SIG-M5 treated with dmso at 0.1 percent for 504 hours (cell line): Measurements from ENCODE around the gene BICC1.

Source experiments
- DNase-seq: peaks from one replicate; lab custom pipeline; 2025; ENCODE audit not compliant: unreplicated experiment; lab: John Stamatoyannopoulos, UW

Gene BICC1

DNA sequence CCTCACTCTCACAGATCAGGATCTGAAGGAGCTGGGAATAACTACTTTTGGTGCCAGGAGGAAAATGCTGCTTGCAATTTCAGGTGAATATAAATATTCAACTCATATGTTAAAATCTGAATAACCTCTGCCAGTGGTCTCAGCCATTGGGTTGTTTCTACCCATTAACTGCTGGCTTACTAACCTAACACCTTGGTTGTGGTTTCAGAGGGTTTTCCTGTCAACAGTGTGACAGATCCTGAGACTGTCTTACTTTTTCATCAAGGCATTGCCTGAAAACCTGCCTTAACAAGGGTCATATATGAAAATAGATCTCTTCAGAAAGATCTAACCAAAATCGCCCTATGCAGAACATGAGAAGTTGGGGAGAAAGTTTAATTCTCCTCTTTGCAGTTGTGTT, 307.7 kb downstream of the BICC1 start:
- no peak for DNase-seq

DNA sequence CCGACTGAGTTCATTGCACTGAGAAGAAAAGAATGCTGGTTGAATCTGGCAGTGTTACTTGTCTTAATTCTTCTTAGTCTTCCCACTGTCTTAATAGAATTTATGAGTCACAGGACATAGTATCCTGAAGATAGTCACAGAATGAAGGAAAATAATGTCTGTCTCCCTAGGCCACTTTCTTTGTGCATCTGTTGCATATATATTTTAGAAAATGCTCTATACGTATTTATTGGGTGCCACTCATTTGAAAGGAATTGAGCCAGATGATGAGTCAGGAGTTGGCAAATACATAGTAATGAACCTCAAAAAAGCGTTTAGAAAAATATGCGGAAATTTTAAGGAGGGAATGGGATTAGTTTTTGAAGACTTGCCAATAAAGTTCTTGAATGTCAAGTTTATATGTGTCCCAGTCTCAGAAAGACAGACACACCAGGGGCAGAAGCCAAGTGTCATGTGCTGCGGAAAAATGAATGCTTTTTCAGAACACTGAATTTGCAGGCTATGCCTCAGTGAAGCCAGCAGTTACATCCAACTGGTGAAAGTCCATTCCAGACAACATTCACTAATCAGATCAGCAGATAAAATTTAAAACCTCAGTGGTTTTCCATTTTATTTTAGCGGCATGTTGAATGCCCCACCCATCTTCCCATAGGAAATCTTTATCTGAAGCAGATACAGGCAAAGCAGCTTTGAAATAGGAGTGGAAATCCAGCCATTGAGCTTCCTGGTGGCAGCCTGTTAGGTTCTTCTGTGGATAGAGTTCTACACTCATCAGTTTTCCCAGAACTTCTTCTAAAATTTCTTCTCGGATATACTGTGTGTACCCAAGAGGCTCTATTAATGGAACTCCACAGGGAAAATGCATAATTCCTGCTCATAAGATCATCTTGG, 308.4 kb downstream of the BICC1 start:
- no peak for DNase-seq

DNA sequence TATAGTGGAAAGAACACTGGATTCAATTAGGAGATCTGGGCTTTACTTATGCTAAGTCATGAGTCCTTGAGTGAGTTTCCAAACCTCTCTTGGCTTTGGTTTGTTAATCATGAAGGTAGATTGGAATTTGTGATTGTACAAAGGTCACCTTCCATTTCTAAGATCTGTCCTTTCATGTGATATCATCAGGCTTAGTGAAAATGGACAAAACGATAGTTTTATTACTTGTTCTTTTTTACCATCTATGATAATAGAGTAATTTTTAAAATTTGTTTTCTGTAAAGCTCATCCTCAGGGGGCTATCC, 309.0 kb downstream of the BICC1 start:
- DNase-seq = no peak

DNA sequence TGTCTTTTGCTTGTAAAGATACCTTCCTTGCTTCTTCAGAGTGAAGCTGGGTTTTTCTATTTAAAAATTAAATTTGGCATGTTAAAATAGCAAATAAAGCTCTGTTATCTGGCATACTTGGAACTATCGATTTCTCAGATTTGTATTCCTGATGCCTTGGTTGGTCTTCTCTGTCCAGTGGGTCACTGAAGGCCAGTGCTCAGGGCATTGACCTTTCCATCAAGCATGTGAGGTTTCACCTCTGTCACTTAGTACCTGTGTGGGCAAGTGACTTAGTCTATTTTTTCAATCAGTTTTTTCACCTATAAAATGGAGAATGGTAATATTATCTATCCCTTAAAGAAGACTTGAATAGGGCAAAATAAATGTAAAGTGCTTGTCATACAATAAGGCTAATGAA, 311.3 kb downstream of the BICC1 start:
- DNase-seq = no peak

DNA sequence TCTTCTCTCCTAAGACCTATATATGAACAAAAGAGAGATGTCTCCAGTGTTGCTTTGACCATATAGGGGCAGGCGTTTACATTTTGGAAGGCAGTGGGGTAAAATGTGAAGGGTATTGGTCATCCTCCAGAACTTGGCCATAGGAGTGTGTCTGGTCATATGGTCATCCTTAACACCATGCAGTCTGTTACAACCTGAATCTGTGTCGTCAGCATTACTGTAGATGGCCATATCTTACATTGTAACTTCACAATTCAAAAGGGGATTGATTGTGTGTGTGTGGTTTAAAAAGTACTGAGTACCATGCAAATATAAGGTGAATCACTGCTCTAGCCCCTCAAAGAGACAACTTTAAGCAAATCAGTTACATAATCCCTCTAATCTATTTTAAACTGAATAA, 311.7 kb downstream of the BICC1 start:
- DNase-seq = no peak

DNA sequence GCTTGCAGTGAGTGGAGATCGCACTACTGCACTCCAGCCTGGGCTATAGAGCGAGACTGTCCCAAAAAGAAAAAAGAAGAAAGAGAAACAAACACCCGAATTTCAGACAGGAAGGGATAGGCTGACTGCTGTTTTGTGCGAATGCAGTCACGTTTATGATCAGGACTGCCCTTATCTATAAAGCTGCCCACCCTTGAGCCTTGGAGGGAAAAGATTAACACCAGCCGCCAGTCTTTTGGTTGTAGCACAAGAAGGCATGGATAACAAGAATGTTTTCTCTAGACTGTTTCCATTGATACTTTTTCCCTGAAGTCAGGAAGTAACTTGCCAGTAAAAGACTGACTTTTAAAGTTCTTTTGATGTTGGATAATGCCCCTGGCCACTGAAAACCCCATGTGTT, 314.0 kb downstream of the BICC1 start:
- DNase-seq = no peak

DNA sequence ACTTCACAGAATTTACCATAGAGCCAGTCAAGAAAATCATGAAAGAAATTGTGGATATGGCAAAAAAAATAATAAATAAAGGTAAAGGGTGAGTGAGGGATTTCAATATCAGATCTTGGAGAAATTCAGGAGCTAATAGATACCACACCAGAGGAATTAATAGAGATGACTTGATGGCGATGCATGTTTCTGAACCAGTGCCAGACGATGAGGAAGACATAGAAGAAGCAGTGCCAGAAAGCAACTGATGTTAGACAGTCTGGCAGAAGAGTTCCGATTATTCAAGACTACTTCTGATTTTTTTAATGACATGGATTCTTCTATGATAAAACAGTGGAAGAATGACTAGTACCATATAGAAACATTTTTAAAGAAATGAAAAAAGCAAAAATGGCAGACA, 314.7 kb downstream of the BICC1 start:
- DNase-seq = no peak

DNA sequence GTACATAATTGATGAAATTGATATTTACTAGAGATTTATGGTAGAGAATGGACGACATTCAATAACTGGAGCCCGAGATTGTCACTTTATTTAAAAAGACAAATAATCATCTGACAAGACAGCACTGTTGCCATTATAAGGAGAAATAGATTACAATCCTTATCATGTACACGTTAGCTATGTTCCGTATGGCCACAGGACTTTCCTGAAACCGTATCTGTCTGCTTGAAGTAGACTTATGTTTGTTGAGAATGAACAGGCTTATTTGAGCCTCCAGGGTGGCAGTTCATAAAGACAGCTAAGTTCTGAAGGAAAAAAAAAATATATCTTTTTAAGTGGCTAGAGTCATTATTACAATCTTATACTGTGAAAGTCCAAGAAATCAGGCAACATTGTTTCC, 317.2 kb downstream of the BICC1 start:
- no peak for DNase-seq

DNA sequence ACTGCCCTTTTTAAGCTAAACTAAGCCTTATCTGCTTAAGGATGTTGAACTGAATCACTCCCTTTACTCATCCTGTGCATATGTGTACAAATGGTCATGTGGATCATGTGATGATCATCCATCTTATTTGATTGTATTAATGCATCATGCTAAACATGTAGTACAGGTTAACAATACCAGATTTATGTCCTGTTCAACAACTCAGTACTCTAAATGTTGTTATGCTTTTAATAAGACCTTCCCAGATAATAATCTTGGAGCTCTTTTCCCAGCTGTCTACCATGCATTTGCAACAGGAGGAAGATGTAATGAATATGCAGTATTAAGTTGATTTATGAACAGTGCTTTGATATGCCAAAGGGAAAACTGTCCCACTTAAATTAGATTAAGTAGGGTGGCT, 318.0 kb downstream of the BICC1 start:
- no peak for DNase-seq

DNA sequence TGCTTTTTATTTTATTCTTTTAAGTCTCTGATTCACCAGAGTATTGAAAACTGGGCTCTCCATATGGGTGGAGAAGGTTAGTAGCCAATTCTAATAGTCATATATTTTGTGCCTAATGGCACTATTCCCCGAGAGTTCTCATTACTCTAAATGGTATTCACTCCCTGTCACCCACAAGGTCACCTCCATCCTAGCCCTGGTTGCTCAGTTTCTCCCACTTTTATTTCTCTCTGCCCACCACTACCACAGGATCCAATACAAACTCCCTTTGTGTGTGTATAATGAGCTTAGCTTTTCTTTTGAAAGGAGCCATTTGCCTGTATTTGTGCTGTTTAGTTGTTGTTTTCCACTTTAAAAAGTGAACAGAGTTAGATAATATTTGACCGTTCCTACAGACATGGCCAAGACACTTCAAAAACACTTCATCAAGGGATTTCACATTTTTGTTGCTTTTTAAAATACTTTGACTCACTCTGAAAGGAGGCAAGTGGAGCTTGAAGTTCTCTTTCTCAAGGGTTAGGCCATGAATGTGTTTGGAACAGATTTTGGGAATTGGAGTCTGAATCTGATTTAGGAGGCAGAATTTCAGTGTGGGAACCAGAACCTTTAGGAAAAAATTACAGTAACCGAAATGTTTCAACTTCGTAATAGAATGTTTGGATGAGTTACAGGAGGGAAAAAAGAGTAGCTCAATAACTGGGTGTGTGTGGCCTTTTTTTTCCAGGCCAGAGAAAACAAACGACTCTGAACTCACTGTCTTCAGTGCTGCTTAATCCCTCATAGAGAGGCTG, 321.3 kb downstream of the BICC1 start:
- DNase-seq = no peak

DNA sequence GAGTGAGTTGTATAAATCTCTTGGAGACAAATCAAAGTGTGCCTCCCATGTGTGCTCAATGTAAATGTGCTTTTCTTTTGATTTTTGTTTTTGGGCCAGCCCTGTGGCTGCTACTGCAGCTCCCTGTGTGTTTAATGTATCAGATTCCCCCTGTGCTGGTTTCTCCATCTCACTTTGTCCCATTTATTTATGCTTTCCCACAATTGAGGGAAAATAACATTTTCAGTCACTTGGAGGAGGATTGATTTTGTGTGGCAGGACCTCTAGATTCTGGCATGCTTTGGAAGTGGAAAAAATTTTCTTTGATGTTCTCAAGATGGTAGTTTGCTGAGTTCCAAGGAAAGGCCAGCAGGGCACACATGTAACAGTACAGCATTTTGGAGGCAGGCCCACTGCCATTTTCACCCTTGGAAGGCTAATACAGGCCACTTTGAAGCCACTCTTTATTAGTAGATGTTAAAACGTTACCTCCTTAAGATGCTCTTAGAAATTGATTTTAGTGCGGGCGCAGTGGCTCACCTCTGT, 323.6 kb downstream of the BICC1 start:
- DNase-seq = no peak

DNA sequence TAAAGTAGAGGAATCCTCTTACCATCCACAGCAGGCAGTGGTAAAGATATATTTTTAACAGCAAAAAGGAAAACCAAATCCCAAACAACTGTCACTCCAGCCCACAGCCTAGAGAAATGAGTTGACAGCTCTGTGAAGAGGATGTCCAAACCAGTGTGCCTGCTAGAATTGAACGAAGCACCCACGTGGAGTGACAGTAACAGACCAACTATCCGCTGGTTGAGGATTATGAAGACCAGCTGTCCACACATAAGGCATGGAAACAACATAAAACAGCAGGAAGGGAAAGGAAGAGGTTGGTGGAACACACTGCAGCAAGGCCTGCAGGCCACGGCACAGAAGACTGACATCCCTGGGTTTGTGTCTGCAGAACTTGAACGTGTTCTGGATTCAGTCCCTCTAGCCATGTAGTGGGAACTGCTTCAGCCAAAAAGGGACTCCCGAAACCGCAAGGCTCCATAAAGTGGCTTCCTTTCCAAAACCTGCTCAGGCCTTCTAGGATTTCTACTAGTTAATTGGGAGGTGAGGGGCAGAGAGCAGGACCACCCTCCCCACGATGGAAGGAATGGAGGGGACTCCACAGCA, 324.4 kb downstream of the BICC1 start:
- no peak for DNase-seq

DNA sequence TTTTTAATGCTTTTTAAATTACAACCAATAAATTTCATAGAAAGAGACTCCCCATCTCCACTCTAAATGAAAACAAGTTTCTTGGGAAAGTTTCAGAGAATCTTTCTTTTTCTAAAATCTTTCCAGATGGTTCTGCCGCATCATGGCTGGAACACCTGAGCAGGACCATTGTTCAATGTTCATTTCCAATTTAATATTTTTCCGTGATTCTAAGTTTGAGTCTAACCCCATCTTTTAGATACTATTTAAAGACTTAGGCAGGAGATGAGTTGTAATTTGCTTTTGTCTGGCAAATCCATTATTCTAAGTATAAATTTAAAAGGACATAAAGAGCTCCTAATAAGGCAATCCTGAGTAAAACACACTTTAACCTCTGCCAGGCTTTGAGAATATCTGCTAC, 325.2 kb downstream of the BICC1 start:
- no peak for DNase-seq

DNA sequence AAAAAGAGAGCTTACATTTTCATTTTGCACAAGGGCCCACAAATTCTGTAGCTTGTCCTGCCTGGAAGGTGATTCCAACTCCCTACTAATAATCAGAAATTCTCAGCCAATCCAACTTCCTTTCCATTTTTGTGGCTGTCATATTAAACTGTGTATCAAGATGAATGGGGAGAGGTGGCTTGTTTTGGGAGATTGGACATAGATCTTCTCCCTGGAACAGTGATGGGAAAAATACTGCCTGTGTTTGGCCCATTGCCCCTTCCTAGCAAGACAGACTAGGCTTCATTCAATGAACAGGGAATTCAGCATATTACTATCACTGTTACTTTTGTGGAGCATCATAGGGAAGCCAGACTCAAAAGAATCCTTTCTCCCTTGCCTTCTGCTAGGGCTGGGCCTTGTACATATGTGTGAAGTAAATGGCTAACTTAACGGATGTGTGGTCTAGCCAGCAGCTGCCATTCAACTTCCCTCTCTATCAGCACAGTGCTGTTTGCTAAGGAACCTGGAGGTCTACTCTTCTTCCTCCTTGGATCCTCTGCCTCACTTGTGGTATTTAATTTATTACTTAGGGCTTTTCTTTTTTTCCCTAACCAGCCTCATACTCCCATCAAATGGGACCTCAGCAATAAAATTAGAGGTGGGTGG, 326.0 kb downstream of the BICC1 start:
- no peak for DNase-seq

DNA sequence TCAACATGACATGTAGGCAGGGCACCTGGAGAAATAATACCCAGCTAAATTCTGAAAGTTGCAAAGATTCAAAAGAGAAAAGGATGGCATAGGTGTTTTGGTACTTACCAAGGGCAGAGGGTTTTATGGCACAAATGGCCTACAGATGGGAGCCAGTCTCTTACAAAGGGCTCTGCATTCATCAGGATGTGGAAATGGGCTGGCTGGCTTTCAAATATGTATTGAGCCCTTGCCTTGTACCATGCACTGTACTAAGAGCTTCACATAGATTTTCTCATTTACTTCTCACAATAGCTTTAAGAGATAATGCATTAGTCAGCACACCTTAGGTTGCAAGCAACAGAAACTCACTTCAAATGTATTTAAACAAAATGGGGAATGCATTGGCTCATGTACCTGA, 327.1 kb downstream of the BICC1 start:
- no peak for DNase-seq

DNA sequence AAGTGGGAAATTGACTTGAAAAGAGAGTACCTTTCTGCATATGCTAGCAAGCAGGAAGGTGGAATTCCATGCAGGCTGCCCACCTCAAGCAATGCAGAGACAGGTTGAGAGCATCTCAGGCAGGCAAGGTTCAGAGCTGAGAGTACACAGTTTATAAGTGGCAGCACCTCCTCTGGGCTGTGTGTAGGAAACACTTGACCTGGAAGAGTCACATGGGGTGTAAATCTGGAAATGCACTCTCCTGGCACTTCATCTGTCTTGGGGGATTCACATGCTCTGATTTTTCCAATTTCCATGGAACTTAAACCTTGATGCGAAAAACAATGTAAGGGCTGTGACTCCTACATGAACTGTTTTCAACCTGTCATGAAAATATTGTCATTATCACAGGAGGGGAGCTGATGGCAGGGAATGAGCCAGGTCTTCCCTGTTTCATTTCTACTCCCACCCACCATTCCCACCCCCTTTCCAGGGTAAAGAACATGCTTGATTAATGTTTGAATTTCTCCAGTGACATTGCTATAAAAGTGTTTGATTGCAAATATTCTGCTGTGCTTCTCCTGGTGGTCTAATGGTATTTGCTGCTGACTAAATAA, 328.3 kb downstream of the BICC1 start:
- no peak for DNase-seq

DNA sequence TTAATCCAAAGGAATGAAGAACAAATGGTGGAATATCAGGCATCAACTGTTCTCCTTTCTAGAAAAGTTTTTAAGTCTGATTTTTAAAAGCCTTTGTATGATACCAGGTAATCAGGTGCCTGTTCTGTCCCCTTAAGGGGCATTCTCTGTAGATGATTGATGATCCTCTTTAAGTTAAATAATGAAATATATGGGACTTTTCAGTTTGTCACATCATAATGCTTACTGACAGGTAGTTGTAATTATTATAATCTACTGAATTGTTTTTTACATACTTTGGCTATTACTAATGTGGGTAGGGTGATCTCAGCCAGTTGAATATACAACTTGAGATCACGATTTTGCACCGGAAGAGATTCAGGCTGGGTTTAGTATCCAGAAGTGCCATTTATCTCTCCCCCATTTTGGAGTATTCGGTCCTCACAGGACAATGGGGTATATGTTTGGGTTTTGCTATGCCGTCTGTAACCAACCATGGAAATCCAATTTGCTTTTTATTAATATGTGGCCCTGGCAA, 330.2 kb downstream of the BICC1 start:
- DNase-seq = no peak

DNA sequence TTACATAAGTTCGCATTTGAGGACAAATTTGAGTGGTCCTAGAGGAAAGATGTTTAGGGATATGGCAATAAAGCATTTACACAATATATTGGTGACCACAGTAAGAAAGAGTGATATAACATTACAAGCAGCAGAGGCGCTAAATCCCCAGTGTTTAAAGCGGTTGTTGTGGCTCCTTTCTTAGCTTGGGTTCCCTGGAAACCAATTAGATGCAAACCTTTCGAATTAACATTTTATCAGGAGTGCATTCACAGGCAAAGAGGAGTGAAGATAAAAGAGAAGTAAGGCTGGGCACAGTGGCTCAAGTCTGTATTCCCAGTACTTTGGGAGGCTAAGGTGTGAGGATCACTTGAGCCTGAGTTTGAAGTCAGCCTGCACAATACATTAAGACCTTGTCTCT, 331.1 kb downstream of the BICC1 start:
- no peak for DNase-seq

DNA sequence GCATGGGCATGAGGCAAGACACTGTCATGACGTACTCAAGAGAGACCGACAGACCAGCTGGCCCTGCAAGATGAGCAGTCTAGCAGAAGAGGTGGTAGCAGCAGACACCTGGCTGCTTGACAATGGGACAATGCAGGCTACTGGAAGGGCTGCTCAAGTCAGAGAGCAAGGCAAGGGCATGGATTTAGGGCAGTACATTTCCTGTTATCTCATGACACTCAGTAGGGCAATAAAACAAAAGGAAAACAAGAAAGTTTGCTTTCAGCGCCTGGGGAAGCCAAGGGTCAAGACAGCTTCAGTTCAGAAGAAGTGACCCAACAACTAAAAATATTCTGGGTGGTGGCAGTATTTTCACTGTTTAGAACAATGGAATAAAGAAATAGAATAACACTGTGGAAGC, 332.0 kb downstream of the BICC1 start:
- DNase-seq = no peak

DNA sequence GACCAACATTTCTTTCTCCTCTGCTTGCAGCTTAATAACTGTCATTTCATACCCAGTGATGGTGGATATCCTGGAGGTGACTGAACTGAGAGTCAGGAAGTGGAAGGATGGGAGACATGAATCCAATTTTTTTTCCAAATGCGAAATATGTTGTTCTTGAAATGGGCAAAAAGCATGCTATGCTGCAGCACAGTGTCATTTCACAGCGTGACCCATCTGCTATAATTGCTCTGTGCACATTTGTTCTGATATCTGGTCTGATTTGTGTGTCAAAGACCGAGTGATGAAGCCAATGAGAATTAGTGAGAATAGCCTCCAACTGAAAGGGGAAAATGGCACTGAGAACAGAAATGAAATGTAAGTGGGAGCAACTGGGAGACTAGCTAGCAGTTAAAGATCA, 334.2 kb downstream of the BICC1 start:
- DNase-seq = no peak

DNA sequence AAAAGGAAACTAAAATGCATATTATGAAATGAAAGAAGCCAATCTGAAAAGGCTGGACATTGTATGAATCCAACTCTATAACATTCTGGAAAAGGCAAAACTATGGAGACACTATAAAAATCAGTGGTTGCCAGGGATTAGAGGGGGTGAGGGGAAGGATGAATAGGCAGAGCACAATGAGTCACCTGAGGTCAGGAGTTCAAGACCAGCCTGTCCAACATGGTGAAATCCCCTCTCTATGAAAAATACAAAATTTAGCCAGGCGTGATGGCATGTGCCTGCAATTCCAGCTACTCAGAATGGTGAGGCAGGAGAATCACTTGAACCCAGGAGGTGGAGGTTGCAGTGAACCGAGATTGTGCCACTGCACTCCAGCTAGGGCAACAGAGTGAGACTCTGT, 338.9 kb downstream of the BICC1 start:
- no peak for DNase-seq
